AG04449 (cell line): Measurements from ENCODE around the gene FREM1.
A peak's percentile ranks its signal among the peaks of the same experiment; 100 is the strongest.

Experiments
- CTCF ChIA-PET: fragments of 350-600 bp; formaldehyde crosslinking; extraction: SDS; loops from one replicate; lab custom pipeline; 2021; ENCODE audit warnings: antibody characterized with exemption; lab: Yijun Ruan, JAX
- POLR2A ChIA-PET: fragments of 400-600, 350-600 bp; formaldehyde crosslinking; extraction: SDS; loops from one replicate; lab custom pipeline; 2020; ENCODE audit warnings: antibody characterized with exemption, inconsistent platforms; lab: Yijun Ruan, JAX
- DNase-seq: peaks from one replicate; pipeline ENCODE4 v3.0.0-alpha.2; 2010; ENCODE audit warnings: low read depth, low spot score
- H3K4me3 ChIP-seq: 2 replicates; pipeline ENCODE4 v1.5.1; 2011; ENCODE audit warnings: low read depth, mild to moderate bottlenecking, control low read depth, low read length
- CTCF ChIP-seq: IDR thresholded peaks from one replicate; pipeline ENCODE4 v1.5.1; 2011; ENCODE audit warnings: mild to moderate bottlenecking, moderate library complexity, low read length, control low read depth, inconsistent platforms; ENCODE audit not compliant: insufficient read depth; ENCODE audit errors: missing control alignments

FREM1 gene

GRCh38 chr9:14824481-14824880, 85.7 kb downstream of the FREM1 start:
- DNase-seq, result no peak
- CTCF ChIA-PET, result no interaction called here
- H3K4me3 ChIP-seq, result no peak overlapping the region
- TF ChIP-seq CTCF, result no peak
- POLR2A ChIA-PET, result no interaction called here

GRCh38 chr9:14823800-14824199, 86.4 kb downstream of the FREM1 start:
- DNase-seq, result no peak
- ChIA-PET POLR2A (no interaction called here), CTCF (no interaction called here)
- H3K4me3 ChIP-seq, result no peak overlapping the region
- TF ChIP-seq CTCF, result no peak

- no peak for TF ChIP-seq CTCF
- DNase-seq, result no peak
- H3K4me3 ChIP-seq, result no peak overlapping the region
- ChIA-PET POLR2A (no interaction called here), CTCF (interaction anchor here (1.6 kb wide), 1 partner anchor 9 kb away, joined by 3 read pairs; no protein-coding TSS in a partner anchor)
These were observed 87.6 kb downstream of the FREM1 start for GRCh38 chr9:14822666-14823065.

- H3K4me3 ChIP-seq, result no peak overlapping the region
- ChIA-PET CTCF (no interaction called here), POLR2A (no interaction called here)
- TF ChIP-seq CTCF, result no peak
- DNase-seq, result no peak
These were observed 91.0 kb downstream of the FREM1 start for GRCh38 chr9:14819183-14819582.

- TF ChIP-seq CTCF, result no peak
- no peak overlapping the region for H3K4me3 ChIP-seq
- POLR2A ChIA-PET, result no interaction called here
- CTCF ChIA-PET, result interaction anchor here (0.8 kb wide), 1 partner anchor 321 kb away, joined by 3 read pairs; no protein-coding TSS in a partner anchor
- DNase-seq, result no peak
These were observed 96.0 kb downstream of the FREM1 start for GRCh38 chr9:14814249-14814628.

GRCh38 chr9:14813336-14814248, 96.6 kb downstream of the FREM1 start:
- H3K4me3 ChIP-seq, result peak overlapping the region; percentile 31
- ChIA-PET CTCF (interaction anchor here (0.8 to 1.2 kb wide), 2 partner anchors 14 to 321 kb away, joined by 3 read pairs; no protein-coding TSS in a partner anchor), POLR2A (no interaction called here)
- DNase-seq, result peak; percentile 4
- TF ChIP-seq CTCF, result no peak
